IMR-90 (cell line): ENCODE results near the gene JMJD8.

Experiments
- BHLHE40 ChIP-seq: fragments of 150-350 bp; IDR thresholded peaks from 2 replicates; pipeline ENCODE4 v1.6.1; 2016; ENCODE audit warnings: mild to moderate bottlenecking, low read depth, low read length
- CEBPB ChIP-seq: IDR thresholded peaks from 2 replicates; pipeline ENCODE4 v1.6.1; 2012; ENCODE audit warnings: low read depth, low read length, improper control_type of control experiment
- CHD1 ChIP-seq: IDR thresholded peaks from 2 replicates; pipeline ENCODE4 v1.6.1; 2012; ENCODE audit warnings: low read depth, low read length, improper control_type of control experiment
- MAZ ChIP-seq: IDR thresholded peaks from 2 replicates; pipeline ENCODE4 v1.6.1; 2012; ENCODE audit warnings: low read depth, mild to moderate bottlenecking, low read length, improper control_type of control experiment, moderate library complexity, borderline replicate concordance
- POLR2A ChIP-seq: IDR thresholded peaks from 2 replicates; pipeline ENCODE4 v1.6.1; 2012; ENCODE audit warnings: mild to moderate bottlenecking, low read depth, low read length
- RAD21 ChIP-seq: IDR thresholded peaks from 2 replicates; pipeline ENCODE4 v1.6.1; 2012; ENCODE audit warnings: low read length, improper control_type of control experiment
- RCOR1 ChIP-seq: IDR thresholded peaks from 2 replicates; pipeline ENCODE4 v1.6.1; 2012; ENCODE audit warnings: mild to moderate bottlenecking, low read length, improper control_type of control experiment; ENCODE audit not compliant: insufficient replicate concordance
- RFX5 ChIP-seq: IDR thresholded peaks from 2 replicates; pipeline ENCODE4 v1.8.0; 2012; ENCODE audit warnings: low read depth, mild to moderate bottlenecking, low read length, moderate library complexity
- TF ChIP-seq, protein P1 (sequence below): conservative IDR thresholded peaks from 2 replicates; pipeline ENCODE4 v1.5.1; 2012; ENCODE audit warnings: mild to moderate bottlenecking, low read depth, low read length, improper control_type of control experiment
- TF ChIP-seq, protein P2 (sequence below): fragments of 150-350 bp; IDR thresholded peaks from 2 replicates; pipeline ENCODE4 v1.6.1; 2017; ENCODE audit warnings: mild to moderate bottlenecking, antibody characterized with exemption, low read length, low read depth

DNA sequence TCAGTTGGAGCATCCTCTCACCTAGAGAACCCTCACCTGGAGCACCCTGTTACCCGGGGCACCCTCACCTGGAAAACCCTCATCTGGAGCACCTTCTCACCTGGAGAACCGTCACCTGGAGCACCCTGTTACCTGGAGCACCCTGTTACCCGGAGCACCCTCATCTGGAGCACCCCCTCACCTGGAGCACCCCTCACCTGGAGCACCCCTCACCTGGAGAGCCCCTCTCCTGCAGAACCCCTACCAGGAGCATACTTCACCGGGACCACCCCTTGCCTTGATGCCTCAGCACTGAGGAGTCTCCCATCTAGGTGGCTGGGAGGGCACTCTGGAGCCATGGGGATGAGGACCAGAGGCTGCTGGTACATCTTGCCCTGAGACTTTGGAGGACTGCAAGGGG lies 24.8 kb upstream of the JMJD8 start:
- TF ChIP-seq POLR2A (no peak), MAZ (no peak), CHD1 (no peak), RFX5 (no peak), CEBPB (no peak), RAD21 (no peak), RCOR1 (no peak), BHLHE40 (no peak)
- TF ChIP-seq, protein P1, sequence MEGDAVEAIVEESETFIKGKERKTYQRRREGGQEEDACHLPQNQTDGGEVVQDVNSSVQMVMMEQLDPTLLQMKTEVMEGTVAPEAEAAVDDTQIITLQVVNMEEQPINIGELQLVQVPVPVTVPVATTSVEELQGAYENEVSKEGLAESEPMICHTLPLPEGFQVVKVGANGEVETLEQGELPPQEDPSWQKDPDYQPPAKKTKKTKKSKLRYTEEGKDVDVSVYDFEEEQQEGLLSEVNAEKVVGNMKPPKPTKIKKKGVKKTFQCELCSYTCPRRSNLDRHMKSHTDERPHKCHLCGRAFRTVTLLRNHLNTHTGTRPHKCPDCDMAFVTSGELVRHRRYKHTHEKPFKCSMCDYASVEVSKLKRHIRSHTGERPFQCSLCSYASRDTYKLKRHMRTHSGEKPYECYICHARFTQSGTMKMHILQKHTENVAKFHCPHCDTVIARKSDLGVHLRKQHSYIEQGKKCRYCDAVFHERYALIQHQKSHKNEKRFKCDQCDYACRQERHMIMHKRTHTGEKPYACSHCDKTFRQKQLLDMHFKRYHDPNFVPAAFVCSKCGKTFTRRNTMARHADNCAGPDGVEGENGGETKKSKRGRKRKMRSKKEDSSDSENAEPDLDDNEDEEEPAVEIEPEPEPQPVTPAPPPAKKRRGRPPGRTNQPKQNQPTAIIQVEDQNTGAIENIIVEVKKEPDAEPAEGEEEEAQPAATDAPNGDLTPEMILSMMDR, result no peak
- TF ChIP-seq, protein P2, sequence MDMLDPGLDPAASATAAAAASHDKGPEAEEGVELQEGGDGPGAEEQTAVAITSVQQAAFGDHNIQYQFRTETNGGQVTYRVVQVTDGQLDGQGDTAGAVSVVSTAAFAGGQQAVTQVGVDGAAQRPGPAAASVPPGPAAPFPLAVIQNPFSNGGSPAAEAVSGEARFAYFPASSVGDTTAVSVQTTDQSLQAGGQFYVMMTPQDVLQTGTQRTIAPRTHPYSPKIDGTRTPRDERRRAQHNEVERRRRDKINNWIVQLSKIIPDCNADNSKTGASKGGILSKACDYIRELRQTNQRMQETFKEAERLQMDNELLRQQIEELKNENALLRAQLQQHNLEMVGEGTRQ, result no peak
